Stimulated activated CD8-positive, alpha-beta memory T cell treated with anti-CD3 and anti-CD28 coated beads, Interleukin-4, amount 100 ng/mL, for 24 hours (primary cell): ENCODE data around the gene APOA4.

Experiments used
- DNase-seq: peaks from one replicate; pipeline ENCODE4 v3.0.0-alpha.2; 2020; ENCODE audit warnings: low read depth

Gene APOA4

DNA sequence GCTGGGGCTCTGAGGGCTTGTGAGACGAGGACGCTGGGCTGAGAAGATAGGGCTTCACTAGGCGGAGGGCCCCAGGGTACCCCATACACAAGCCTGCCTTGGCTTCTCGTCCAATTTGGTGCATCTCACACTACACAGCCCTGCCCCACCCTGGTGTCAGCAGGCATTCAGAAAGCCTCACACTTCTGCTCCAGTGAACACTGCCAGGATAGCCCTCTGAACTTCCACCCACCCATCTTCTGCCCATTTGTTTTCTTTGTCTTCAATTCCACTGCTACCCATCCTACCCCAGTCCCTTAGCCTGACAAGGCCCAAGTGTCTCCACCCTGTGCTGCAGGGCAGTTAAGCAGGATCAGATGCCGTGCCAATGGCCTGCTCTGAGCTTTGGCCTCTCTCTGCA lies 48.4 kb downstream of the APOA4 start:
- no peak for DNase-seq

DNA sequence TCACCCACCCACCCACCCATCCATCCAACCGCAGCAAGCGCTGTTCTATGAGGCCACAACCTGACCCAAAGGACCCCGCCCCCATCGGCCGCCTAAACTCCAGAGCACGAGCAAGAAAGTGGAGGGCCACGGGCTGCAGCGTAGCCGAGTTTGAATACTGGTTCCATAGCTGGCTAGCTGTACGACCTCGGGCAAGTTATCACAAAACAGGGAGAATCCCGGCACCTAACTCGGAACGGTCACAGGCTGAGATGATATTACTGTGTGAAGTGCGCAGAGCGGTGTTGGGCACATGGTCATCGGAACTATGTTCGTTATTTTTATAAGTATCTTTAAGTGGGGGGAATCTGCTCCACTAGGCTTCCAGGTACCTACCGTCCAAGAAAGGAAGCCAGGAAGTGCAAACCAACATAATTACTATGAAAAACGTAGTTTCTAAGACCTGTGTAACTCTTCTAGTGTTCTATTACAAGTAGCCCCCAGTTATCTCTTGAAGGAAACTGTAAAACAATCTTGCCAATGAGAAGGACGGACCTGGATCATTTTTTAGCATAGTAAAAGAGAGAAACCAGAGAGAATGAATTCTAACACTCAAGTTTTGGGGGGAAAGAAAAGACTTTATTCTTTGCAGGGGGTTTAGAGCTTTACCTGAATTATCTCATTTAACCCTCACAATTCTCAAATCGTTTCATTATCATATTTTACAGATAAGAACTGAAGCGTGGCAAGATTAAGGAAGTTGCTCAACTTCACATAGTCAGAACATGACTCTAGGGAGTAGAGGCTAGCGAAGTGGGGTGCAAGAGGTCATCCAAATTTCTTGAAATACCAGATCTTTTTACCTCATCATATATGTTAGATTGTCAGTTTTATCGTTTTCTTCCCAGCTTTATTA lies 49.7 kb downstream of the APOA4 start:
- DNase-seq, result no peak

DNA sequence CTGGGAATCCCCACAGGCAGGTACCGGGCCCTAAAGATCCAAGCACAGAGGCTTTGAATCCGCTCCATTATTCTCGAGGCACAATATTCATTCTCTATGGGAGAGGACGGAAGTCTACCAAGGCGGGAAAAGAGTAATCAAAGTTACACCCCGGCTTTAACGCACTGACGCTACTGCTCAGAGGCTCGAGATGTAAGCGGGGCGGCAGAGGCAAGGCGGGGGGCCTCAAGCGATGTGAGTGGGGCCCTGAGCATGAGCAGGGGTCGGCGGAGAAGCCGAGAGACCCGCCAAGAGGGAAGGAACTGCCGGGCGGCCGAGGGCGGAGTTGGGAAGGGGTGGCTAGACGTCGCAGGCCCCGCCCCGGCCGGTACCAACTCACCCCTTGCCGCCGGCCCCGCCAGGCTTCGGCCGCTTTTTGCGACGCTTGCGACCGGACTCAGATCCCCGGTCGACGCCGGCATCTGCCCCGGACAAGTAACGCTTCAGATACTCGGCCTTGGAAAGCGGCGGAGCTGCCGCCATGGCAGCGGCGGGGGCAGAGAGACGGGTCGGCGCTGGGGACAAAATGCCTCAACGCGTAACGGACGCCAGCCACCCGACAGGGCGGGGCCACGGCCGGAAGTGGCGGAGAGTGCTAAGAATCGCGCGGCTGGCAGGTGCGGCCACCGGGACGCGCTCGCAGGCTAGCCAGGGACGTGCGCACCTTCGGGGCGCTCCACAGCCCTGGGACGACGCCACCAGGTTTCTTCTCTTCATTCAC lies 50.5 kb downstream of the APOA4 start, which contains the start of gene BUD13:
Gene BUD13, minus strand, starts transcription at position 545 of the 760 bp plus-strand sequence. Its CDS starts 23 bp downstream, at position 522.
- DNase-seq, result peak; percentile 90

DNA sequence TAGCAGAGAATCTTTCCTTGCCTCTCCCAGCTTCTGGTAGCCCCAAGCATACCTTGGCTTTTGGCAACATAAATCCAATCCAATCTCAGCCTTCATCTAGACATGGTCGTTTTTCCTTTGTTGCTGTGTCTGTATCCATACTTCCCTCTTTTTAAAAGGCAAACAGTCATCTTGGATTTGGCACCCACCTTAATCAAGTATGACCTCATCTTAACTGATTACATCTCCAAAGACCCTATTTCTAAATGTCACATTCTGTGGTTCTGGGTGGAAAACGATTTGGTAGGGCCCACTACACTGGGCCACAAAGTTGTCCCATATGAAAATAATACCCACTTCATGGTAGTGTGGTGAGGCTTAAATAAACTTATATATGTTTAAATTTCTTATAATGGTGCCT lies 51.2 kb downstream of the APOA4 start:
- no peak for DNase-seq
